Muscle of leg (tissue), 11 donors: ENCODE measurements around the gene NLGN3. TPM values are rescaled to one million over a fixed set of nuclear protein-coding genes. Genes with fewer than 3 reads are reported as not detected.

ENCODE experiments used
- DNase-seq: peaks from one replicate; pipeline ENCODE4 v3.0.0; 2013
- H3K27ac ChIP-seq: one replicate; pipeline ENCODE4 v1.5.1; 2013; ENCODE audit warnings: mild to moderate bottlenecking, low read length, control low read depth
- H3K27me3 ChIP-seq: one replicate; pipeline ENCODE4 v1.6.1; 2013; ENCODE audit warnings: low read length; ENCODE audit not compliant: control insufficient read depth, insufficient read depth
- H3K36me3 ChIP-seq: one replicate; pipeline ENCODE4 v1.6.1; 2013; ENCODE audit warnings: low read length; ENCODE audit not compliant: control insufficient read depth, insufficient read depth
- H3K4me1 ChIP-seq: one replicate; pipeline ENCODE4 v1.6.1; 2013; ENCODE audit warnings: low read length; ENCODE audit not compliant: control insufficient read depth, insufficient read depth
- H3K4me3 ChIP-seq: one replicate; pipeline ENCODE4 v1.5.1; 2013; ENCODE audit warnings: low read length, control low read depth
- H3K9me3 ChIP-seq: replicated peaks from 2 replicates; pipeline ENCODE4 v1.6.1; 2013; ENCODE audit warnings: low read depth, low read length; ENCODE audit not compliant: control insufficient read depth
- WGBS: methylation state at CpG from one replicate; pipeline ENCODE4 v1.1.5; 2013; ENCODE audit warnings: missing lambda C conversion rate; ENCODE audit not compliant: insufficient coverage; 5-methylcytosine and 5-hydroxymethylcytosine counted together
- polyA plus RNA-seq, 8 donors: library from polyadenylated mRNA; unstranded; fragments of 120-200 nt; gene quantifications; one replicate each; pipeline versions ENCODE4 v1.2.1 to v1.2.3, GENCODE V29; 2013; ENCODE audit warnings: inconsistent platforms in 1 of 8, low replicate concordance in 1 of 8; ENCODE audit not compliant: insufficient read length in 8 of 8, insufficient read depth in 1 of 8
- total RNA-seq: library from RNA; stranded (reverse); fragments of 120-200 nt; gene quantifications from one replicate; pipeline ENCODE4 v1.2.4, GENCODE V29; 2013

Gene NLGN3
- total and polyA plus RNA-seq, 9 donors: 1.9 to 7.8 (median 3.5) TPM

GRCh38 chrX:71118032-71118984 lies 26.3 kb upstream of the NLGN3 start, which contains the start of gene MED12:
Gene MED12, plus strand, starts transcription at chrX:71118596. Its CDS starts 159 bp downstream, at chrX:71118755.
- H3K9me3 ChIP-seq: no peaks in the 10 kb centered on the region
- peak; percentile 95 for DNase-seq
- peaks cover 2% of the 10 kb centered on the region for H3K27me3 ChIP-seq
- WGBS: 16% methylated on average over 45 of the region's 56 CpGs
- peak within 1 kb of the TSS; percentile 73 for H3K4me3 ChIP-seq
- H3K27ac ChIP-seq: peak within 1 kb of the TSS; percentile 86
- peaks cover 5% of the 10 kb centered on the region for H3K4me1 ChIP-seq
- H3K36me3 ChIP-seq: peaks cover 31% of the 10 kb centered on the region

GRCh38 chrX:71118985-71119535 lies 25.6 kb upstream of the NLGN3 start:
- 28% methylated on average over 7 of the region's 17 CpGs for WGBS
- Histone ChIP-seq H3K36me3 (peaks cover 37% of the 10 kb centered on the region), H3K9me3 (no peaks in the 10 kb centered on the region), H3K27ac (peak overlapping the region; percentile 29), H3K4me3 (peak overlapping the region; percentile 73), H3K4me1 (peaks cover 5% of the 10 kb centered on the region), H3K27me3 (peaks cover 2% of the 10 kb centered on the region)
- DNase-seq: peak; percentile 25

GRCh38 chrX:71128166-71128833 lies 16.3 kb upstream of the NLGN3 start:
- H3K36me3 ChIP-seq: peaks cover 77% of the 10 kb centered on the region
- WGBS: 85% methylated on average over 12 of the region's 12 CpGs
- no peak for DNase-seq
- peaks cover 9% of the 10 kb centered on the region for H3K27me3 ChIP-seq
- H3K4me3 ChIP-seq: no peak overlapping the region
- no peaks in the 10 kb centered on the region for H3K4me1 ChIP-seq
- no peaks in the 10 kb centered on the region for H3K9me3 ChIP-seq
- H3K27ac ChIP-seq: no peak overlapping the region

DNA sequence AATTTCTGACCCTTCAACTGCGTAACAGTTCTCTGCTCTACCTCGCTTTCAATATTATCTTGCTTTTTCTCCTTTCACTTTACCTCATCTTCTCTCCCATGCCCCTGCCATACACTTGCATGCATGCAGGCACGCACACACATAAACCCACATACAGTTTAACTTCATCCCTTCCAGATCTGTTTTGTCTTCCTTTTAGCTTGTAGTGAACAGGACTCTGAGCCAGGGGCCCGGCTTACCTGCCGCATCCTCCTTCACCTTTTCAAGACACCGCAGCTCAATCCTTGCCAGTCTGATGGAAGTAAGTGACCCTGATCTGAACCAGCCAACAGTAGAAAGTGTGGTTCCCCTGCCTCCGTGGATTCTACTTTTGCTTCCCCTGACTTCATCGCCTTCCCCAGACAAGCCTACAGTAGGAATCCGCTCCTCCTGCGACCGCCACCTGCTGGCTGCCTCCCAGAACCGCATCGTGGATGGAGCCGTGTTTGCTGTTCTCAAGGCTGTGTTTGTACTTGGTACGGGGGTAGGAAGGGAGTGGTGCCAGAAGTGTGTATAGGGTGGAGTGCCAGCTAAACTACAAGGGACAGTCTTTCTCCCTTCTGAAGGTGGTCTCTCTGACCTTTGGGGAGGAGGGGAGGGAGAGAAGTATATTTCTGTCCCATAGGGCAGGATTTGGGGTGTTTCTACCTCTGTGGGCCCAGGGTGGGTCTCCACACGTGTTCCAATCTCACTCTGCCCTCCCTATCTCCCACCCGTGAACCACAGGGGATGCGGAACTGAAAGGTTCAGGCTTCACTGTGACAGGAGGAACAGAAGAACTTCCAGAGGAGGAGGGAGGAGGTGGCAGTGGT lies 15.5 kb upstream of the NLGN3 start:
- Histone ChIP-seq H3K36me3 (peaks cover 74% of the 10 kb centered on the region), H3K9me3 (no peaks in the 10 kb centered on the region), H3K27me3 (peaks cover 9% of the 10 kb centered on the region), H3K27ac (no peak overlapping the region), H3K4me1 (no peaks in the 10 kb centered on the region), H3K4me3 (no peak overlapping the region)
- 33% methylated on average over 13 of the region's 18 CpGs for WGBS
- peak; percentile 63 for DNase-seq

- Histone ChIP-seq H3K4me1 (no peaks in the 10 kb centered on the region), H3K27me3 (peaks cover 8% of the 10 kb centered on the region), H3K27ac (no peak overlapping the region), H3K36me3 (peaks cover 75% of the 10 kb centered on the region), H3K9me3 (no peaks in the 10 kb centered on the region), H3K4me3 (no peak overlapping the region)
- WGBS: 88% methylated on average over 4 of the region's 4 CpGs
- no peak for DNase-seq
Observed at GRCh38 chrX:71131510-71131909, 13.1 kb upstream of the NLGN3 start.

DNA sequence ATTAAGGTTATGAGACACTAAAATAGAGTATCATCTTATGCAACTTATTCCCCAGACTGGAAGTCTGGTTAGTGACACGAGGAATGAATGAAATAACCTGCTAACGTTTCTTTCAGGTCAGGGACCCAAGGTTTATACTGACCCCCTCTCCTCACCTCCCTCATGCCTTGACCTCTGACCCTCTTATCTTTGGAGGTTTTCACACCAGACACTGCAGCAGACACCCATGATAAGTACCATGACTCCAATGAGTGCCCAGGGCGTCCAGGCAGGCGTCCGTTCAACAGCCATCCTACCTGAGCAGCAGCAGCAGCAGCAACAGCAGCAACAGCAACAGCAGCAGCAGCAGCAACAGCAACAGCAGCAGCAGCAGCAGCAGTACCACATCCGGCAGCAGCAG lies 4.2 kb upstream of the NLGN3 start:
- Histone ChIP-seq H3K27me3 (peaks cover 10% of the 10 kb centered on the region), H3K36me3 (peaks cover 41% of the 10 kb centered on the region), H3K4me1 (peaks cover 11% of the 10 kb centered on the region), H3K9me3 (no peaks in the 10 kb centered on the region), H3K4me3 (no peak overlapping the region), H3K27ac (no peak overlapping the region)
- no peak for DNase-seq
- WGBS: 68% methylated on average over 5 of the region's 6 CpGs

GRCh38 chrX:71143508-71143907 lies 1.1 kb upstream of the NLGN3 start:
- H3K27me3 ChIP-seq: peaks cover 11% of the 10 kb centered on the region
- 56% methylated on average over 4 of the region's 6 CpGs for WGBS
- H3K4me3 ChIP-seq: no peak overlapping the region
- H3K4me1 ChIP-seq: peaks cover 31% of the 10 kb centered on the region
- H3K27ac ChIP-seq: no peak overlapping the region
- DNase-seq: peak; percentile 52
- no peaks in the 10 kb centered on the region for H3K9me3 ChIP-seq
- H3K36me3 ChIP-seq: peaks cover 14% of the 10 kb centered on the region

DNA sequence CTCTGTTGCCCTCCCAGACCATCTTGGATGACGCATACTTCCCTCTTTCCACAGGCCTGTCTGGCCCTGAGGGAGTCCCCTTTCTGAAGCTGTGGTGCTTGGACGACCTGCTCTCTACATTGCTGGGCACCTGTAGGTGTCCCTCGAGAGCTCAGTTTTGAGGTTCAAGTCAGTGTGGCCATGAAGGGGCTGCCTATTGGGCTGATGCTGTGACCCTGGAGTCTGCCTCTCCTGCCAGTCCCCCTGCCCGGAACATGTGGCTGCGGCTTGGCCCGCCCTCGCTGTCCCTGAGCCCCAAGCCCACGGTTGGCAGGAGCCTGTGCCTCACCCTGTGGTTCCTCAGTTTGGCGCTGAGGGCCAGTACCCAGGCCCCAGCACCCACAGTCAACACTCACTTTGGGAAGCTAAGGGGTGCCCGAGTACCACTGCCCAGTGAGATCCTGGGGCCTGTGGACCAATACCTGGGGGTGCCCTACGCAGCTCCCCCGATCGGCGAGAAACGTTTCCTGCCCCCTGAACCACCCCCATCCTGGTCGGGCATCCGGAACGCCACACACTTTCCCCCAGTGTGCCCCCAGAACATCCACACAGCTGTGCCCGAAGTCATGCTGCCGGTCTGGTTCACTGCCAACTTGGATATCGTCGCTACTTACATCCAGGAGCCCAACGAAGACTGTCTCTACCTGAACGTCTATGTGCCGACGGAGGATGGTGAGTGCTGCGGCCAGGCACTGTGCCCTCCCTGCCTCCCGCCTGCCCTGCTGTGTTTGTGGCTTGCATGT lies 3.0 kb downstream of the NLGN3 start:
- WGBS: 79% methylated on average over 21 of the region's 28 CpGs
- peaks cover 9% of the 10 kb centered on the region for H3K27me3 ChIP-seq

GRCh38 chrX:71148278-71148663 lies 3.6 kb downstream of the NLGN3 start:
- no peaks in the 10 kb centered on the region for H3K36me3 ChIP-seq
- H3K27me3 ChIP-seq: peaks cover 11% of the 10 kb centered on the region
- H3K4me1 ChIP-seq: peaks cover 35% of the 10 kb centered on the region
- no peak overlapping the region for H3K4me3 ChIP-seq
- no peak overlapping the region for H3K27ac ChIP-seq
- DNase-seq: no peak
- no peaks in the 10 kb centered on the region for H3K9me3 ChIP-seq
- WGBS: 72% methylated on average over 5 of the region's 8 CpGs

More for the DNA sequence above, 3.0 kb downstream of the NLGN3 start:
- Histone ChIP-seq H3K4me1 (peaks cover 35% of the 10 kb centered on the region), H3K36me3 (no peaks in the 10 kb centered on the region), H3K27ac (no peak overlapping the region), H3K9me3 (no peaks in the 10 kb centered on the region), H3K4me3 (no peak overlapping the region)
- no peak for DNase-seq
